HCEC 1CT (cell line): ENCODE results near the gene AFP.

ENCODE experiments used
- DNase-seq: peaks from one replicate; pipeline ENCODE4 v3.0.0-alpha.2; 2017

Gene AFP

DNA sequence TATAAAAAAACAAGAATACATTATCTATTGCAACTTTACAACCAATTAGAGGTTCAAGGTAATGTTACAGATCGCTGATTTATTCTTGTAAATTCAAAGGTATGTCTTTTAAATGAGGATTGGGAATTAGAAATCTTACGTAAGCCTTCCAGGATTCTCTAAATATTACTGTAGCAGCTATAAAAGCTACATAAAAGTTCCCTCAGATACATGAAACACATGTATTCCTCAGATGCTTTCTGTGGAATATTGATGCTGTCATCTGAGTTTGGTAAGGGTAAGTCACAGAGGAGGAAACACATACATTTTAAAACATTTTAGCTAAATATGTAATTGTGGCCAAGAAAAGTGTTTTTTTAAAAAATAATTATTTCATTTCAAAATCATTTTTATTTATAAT, 3.4 kb downstream of the AFP start:
- DNase-seq: no peak

DNA sequence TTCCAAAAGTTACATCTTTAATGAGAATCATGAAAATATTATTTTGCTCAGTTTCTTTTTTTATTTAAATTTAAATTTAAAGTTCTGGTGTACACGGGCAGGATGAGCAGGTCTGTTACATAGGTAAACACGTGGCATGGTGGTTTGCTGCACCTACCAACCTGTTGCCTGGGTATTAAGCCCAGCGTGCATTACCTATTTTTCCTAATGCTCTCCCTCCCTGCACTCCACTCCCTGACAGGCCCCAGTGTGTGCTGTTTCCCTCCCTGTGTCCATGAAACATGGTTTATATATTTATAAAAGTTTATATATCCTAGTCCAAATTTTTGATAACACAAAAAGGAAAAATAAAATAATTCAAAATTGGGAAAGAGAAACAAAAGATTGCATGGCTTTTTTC, 4.0 kb downstream of the AFP start:
- DNase-seq: no peak

DNA sequence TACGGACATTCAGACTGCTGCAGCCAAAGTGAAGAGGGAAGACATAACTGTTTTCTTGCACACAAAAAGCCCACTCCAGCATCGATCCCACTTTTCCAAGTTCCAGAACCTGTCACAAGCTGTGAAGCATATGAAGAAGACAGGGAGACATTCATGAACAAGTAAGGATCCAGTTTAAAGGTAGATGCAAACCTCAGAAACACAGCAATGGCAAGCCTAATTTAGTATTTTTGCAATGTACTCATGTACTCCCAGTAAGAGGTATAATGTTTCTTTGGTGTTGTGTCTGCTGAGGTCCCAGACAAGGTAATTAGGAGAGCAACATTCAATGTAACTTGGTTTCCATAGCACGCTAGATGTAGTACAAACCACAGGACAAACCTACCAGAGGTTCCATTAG, 4.6 kb downstream of the AFP start:
- no peak for DNase-seq

DNA sequence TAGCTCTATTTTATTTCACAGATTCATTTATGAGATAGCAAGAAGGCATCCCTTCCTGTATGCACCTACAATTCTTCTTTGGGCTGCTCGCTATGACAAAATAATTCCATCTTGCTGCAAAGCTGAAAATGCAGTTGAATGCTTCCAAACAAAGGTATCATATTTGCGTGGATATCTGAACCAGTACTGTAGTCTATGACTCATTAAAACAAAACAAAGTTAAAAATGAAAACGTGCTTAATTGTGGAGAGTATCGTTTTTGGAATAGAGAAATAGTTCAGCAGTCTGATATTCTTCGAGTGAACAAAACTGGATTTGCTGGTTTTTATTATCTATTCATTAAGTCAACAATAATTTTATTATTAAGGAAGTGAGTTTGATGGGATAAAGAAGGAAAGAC, 6.3 kb downstream of the AFP start:
- DNase-seq: no peak

DNA sequence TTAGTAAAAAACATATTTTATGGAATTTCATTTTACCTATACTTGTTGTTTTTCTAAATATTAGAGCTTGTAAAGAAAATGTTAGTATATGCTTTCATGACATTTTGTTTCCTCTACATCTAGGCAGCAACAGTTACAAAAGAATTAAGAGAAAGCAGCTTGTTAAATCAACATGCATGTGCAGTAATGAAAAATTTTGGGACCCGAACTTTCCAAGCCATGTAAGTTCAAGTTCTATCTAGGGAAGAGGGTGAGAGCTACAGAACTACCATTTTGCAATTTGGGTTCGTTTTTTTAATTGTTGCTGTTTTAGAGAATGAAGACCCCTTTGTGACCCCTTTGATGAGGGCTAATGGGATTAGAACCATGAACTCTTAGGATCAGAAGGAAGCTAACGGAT, 7.2 kb downstream of the AFP start:
- DNase-seq: no peak

DNA sequence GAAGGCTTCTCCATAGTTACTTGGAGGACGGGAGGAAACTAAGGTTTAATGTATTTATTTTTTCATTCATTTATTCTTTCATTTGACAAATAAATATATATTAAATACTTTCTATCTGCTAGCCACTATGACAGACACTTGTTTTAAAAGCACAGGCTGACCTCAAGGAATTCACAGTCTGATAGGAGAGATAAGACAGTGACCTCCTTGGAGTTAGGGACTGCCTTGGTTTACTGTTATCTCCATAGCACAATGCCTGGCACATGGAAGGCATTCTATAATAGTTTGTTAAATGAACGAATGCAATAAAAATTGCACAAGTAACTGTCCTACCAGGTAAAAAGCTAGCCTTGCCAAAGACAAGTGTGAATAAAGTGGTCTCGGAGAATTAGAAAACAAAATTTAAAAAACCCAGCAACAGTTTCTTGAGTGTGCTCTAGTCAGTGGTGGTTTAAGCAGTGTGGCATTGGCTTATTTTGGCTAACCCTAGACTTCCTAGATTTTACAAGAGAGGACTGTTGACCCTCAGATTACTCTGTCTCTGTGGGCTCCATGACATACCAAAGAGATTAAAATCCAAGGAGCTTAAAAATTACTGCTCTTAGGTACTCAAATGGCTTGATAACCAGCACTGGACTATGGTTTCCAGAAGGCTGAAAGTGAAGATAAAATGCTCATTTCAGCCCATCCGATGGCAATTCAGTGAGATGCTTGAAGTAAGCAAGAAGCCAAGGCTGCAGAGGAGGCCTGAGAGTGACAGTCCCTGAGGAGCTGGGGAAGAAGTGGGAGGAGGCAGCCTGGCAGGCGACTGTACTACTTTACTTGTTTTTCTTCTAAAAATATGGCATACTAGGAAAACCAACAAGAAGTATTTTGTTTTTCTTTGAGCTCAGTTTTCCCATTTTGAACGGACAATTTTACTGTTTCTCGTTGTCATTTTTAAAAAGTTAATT, 9.6 kb downstream of the AFP start:
- no peak for DNase-seq

DNA sequence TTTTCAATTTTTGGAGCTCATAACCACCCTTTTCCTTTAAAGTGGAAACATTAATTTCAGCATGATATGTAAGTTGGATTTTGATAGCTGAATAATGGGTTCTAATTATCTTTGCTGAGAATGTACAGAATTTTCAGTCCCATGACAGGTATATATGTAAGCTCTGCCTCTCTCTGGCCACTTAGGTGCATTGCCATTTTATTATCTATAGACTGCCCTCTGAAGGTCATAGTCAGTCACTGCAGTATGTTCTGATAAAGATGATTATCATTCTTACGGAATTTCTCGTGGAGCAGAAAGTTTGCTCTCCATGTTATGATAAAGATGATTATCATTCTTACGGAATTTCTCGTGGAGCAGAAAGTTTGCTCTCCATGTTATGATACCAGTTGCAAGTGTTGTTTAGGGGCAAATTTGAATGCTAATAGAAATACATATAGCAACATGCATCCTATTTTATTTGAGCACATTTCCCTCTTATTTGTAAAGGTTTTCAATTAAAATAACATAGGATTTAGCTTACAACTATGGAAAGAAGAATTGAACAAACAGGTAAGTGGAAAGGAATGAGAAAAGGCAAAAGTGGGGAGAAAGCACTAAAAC, 10.4 kb downstream of the AFP start:
- DNase-seq: peak; percentile 43

DNA sequence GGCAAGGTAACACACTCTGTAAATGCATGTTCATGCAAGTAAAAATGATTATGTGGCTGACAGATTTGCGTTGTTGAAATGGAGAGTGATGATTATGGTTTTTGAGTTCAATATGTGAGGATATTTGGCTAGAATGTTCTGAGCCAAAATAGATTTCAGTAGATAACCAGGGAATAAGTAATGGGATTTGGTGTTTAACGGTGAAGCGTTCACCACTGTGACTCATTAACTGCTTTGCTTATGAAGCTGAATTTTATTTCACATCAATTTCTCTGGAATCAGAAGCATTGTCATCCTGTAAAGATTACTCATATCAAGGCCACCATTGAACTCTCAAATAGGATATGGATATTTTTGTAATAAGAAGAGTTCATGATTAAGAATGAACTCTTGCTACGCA, 11.7 kb downstream of the AFP start:
- peak; percentile 2 for DNase-seq

DNA sequence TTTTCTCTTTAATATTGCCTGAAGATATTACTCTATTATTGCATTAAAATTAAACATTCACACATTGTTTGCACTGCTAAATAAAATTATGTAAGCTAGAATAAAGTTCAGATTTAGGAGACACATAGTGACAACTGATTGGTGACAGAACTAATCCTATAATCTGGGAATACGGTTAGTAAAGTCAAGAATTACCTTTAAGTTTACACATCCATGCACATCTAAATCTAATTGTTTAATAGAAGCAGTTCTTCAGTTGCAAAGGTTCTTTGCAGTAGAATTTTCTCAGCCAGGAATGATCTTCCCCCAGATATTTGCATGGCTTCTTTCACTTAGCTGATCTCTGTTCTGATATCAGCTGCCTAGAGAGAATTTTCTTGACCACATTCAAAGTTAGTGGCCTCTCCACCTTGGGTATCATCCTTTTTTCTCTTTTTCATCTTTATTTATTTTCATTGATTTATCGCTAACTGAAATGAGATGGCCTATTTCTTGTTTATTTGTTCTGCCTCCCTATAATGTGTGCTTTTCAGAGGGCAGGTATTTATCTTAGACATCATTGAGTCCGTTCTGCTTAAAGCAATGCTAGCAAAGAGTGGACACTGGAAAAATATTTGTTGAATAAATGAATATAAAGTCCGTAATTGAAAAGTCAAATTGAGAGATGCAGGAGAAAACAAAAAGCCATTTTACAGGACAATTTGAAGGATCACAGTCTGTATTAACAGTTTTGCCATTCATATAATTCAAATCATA, 12.6 kb downstream of the AFP start:
- no peak for DNase-seq

DNA sequence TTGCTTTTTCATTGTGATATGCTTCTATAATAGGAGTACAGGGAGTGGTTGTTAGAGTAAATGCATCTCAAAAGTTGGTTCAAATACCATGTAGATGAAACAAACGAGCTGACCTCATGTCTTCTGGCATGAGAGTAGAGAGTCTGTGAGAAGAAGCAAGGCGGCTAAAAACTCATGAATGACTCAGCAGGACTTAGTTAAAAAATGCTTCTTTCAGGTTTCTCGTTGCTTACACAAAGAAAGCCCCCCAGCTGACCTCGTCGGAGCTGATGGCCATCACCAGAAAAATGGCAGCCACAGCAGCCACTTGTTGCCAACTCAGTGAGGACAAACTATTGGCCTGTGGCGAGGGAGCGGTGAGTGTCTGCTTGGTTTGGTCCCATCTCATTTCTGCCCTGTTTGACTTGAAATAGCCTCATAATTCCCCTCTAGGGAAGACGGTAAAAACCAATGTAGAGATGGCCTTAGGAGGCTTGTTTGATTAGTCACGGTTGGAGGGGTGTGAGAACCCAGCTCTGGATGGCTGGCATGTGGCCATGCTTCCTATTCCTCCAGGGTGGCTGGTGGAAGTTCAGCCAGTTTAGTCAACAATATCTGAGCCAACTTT, 14.5 kb downstream of the AFP start:
- DNase-seq: peak; percentile 77

DNA sequence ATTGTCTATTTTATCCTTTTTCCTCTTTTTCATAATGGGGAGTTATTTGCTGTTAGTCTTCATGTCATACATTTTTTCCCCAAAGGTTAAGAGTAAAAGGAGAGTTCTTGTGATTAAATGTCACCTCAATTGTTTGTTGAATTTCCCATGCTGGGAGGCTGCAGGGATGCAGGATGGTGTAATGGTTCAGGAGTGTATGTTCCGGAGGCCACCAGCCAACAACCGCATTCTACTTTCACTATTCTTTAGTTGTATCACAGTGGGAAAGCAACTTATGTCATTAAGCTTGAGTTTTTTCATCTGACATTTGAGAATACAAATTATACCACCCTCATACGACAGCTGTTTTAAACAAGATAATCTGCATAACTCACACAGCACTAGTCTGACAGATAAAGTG, 15.4 kb downstream of the AFP start:
- no peak for DNase-seq

DNA sequence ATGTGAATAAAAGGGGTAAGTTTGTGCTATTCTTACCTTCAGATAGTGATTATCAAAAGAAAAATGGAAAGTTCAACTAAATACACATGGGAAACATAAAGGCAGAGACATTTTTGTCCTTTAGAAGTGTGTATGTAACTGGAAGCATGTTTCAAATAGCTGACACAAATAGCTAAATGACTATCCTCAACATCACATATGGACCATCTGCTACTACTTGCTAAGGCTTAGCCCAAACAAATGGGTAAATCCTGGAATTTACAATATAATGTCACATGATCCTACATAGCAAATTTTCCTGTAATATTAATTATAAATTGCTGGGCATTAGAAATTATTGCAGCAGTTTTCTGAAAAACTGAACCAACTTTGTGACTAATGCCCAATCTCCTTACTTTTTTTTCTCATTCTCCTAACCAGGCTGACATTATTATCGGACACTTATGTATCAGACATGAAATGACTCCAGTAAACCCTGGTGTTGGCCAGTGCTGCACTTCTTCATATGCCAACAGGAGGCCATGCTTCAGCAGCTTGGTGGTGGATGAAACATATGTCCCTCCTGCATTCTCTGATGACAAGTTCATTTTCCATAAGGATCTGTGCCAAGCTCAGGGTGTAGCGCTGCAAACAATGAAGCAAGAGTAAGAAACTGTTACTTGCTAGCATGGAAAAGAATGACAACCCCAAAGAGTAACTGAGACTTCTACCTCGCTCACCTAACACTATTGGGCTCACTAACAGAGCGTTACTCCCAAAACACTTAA, 16.1 kb downstream of the AFP start:
- DNase-seq: no peak

DNA sequence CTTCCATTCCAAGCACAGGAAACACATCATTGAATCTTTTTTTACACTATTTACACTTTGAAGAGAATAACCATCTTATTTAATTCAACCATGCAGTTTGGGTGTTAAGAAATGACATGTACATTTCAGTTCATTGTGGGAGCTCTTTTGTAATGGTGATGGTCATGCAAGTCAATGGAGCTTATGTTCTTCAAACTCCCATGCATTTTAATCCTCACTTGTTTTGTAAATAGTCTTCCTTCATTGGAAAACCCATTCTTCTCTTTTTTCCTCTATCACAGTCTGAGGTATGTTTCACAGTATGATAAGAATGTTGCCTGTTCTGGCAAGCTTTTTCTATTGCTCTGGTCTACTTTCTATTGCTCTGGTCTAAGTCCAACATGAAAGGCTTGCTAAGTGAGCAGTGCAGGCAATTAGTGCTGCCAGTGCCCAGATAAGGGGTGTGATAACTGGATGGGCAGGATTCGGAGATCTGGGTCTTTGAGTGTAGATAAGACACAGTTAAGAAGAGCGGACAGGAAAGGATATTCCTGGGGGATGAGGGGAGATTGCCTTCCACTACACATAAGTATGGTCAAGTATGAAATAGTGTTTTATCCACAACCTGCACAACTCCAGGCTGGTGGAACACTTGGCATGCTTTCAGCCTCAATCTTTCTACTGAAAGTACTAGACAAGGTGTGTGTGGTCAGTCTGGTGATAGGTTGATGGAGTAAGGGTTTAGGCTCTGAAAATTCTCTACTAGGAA, 17.1 kb downstream of the AFP start:
- DNase-seq: no peak

DNA sequence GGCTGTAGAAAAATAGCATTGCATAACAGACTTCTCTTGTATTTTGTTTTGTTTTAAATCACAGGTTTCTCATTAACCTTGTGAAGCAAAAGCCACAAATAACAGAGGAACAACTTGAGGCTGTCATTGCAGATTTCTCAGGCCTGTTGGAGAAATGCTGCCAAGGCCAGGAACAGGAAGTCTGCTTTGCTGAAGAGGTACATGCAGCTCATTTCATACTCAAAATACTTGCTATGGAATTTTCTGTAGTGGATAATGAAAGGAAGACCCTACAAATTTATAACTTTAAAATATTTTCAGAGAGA, 17.6 kb downstream of the AFP start:
- DNase-seq: no peak

DNA sequence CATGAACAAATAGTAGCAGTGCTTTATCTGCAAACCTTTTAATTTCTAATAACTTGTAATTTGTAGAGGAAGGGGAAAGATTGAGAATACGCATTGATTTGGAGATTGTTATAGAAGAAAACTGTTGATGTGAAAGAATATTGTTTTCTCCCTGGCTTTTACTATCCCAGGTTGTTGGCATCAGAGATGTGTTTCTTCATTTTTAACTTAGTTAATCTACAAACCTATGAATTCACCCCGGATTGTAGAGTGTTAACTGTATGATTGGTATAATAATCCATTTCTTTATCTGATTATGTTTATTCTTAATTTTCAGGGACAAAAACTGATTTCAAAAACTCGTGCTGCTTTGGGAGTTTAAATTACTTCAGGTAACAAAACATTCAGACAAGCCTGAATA, 18.9 kb downstream of the AFP start:
- no peak for DNase-seq

DNA sequence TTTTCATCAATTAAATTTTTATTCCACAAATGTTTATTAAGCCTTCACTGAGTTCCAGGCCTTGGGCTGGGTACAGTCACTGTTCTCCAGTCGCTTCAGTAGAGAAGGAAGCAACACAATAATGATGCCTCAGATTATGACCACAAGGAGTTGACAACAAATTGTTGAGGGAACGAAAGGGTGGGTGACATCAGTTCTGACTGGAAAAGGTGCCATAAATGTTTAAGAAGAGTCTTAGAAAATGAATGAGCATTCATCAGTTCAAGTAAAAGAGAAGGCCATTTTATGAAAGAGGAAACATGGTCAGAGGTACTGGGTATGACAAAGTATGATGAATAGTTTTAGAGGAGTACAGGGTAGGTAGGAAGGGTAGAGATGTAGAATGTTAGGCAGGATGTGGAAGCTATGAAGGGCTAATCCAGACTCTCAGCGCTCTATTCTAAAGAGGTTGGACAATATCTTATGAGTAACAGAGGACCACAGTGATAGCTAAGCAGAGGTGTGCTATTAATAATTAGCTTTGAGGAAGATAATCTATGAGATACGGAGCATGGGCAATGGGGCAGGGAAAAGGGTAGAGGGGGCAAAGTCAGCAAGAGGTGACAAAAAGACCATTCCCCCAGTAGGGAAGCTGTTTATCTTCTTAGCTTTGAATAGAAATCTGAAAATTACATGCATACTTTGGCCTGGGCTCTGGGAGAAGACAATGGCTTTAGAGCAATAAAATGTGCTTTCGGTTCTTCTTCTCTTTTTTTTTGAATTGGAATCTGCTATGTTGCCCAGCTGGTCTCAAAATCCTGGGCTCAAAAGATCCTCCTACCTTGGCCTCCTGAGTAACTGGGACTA, 20.4 kb downstream of the AFP start:
- DNase-seq: no peak

DNA sequence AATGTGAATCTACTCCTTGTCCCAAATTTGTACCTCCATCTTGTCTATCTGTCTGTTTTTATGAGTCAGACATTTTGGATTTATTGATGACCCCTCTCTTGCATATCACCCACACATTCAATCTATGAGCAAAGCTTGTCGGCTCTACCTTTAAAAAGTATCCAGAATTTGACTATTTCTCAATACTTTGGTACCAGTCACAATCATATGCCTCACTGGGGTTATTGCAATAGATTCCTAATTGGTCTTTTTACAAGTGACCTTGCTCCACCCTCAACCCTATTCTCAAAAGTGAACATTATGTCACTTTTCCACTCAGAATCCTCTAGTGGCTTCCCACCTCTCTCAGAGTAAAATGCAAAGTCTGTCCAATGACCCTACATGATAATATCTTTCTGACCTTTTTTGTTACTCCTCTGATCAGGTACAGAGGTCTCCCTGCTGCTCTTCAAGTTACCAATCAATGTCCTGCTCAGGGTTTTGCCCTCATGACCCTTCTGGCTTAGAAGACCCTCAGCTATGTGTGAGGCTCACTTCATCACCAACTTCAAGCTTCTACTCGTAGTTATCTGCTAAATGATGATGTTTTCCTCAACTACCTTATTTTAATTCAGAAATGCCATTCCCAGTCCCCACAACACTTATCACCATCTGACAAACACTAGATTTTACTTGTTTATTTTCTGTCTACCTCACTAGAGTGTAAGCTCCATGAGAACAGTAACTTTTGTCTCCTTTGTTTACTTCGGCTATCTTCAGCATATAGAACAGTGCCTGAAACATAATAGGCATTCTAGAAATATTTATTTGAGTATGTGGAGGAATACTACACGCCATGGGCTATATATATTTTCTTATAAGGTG, 22.4 kb downstream of the AFP start:
- no peak for DNase-seq

DNA sequence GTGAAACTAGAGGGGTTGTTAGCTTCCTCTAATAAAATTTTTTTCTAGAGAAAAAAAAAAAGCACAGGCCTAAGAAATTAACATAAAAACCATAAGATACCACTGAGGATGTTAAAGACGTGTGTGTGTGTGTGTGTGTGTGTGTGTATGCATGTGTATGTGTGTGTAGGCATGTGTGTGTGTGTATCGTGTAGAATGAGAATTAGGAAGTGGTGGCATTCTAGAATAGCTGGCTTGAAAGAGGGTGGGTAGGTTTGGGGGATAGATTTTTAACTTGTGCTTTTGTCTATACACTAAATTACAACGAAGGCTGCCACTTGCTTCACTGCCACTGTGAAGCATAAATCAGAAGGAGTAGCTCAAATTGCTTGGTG, 23.0 kb downstream of the AFP start:
- DNase-seq: no peak

DNA sequence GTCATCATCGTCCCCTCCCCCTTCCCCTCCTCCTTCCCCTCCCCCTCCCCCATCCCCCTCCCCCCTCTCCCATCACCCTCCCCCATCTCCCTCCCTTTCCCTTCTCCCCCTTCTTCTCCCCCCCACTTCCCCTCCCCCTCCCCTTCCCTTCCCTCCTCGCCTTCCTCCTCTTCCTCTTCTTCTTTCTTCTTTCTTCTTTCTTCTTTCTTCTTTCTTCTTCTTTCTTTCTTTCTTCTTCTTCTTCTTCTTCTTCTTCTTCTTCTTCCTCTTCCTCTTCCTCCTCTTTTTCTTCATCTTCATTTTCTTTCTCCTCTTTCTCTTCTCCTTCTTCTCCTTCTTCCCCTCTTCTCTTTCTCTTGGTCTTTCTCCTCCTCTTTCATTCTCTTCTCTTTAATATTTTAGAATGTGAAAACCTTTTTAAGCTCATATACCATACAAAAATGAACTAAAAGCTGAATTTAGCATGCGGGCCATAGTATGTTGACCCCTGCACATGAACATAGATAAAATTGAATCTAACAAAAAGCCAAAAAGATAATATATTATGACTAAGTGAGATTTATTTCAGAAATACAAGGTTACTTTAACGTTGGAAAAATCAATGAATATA, 25.0 kb downstream of the AFP start:
- no peak for DNase-seq

DNA sequence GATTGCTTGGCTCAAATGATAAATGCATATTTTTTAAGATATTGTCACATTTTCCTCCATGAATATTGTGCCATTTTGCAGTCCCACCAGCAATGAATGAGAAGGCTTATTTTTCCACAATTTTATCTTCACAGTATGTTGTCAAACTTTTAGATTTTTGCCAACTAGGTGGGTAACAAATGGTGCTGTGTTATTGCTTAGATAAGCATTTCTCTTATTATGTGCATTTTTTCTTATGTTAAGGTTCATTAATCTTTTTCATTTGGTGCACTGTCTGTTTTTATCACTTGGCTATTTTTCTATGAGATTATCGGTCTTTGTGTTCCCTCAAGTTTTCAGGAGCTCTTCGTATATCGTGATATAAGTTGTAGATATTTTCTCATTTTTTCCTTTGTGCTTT, 32.1 kb downstream of the AFP start:
- DNase-seq: no peak
